Retinal pigment epithelial cell (primary cell): Measurements from ENCODE around the gene SEC61A2.

Experiments
- DNase-seq: peaks from one replicate; pipeline ENCODE4 v3.0.0-alpha.2; 2010; ENCODE audit warnings: low read depth
- H3K4me3 ChIP-seq: 2 replicates; pipeline ENCODE4 v1.5.1; 2011; ENCODE audit warnings: mild to moderate bottlenecking, low read length, control low read depth, moderate library complexity
- CTCF ChIP-seq: conservative IDR thresholded peaks from 2 replicates; pipeline ENCODE4 v1.5.1; 2011; ENCODE audit warnings: low read depth, low read length, control low read depth, inconsistent platforms

SEC61A2 gene

GRCh38 chr10:12187321-12187905 lies 57.9 kb downstream of the SEC61A2 start:
- DNase-seq: no peak
- no peak for TF ChIP-seq CTCF
- no peak overlapping the region for H3K4me3 ChIP-seq

GRCh38 chr10:12188656-12189055 lies 59.2 kb downstream of the SEC61A2 start:
- no peak for DNase-seq
- TF ChIP-seq CTCF: no peak
- H3K4me3 ChIP-seq: no peak overlapping the region

- TF ChIP-seq CTCF: no peak
Measured at GRCh38 chr10:12189426-12189825, 59.9 kb downstream of the SEC61A2 start.

GRCh38 chr10:12191715-12192114 lies 62.2 kb downstream of the SEC61A2 start:
- DNase-seq: no peak
- no peak overlapping the region for H3K4me3 ChIP-seq
- no peak for TF ChIP-seq CTCF

More at GRCh38 chr10:12189426-12189825, 59.9 kb downstream of the SEC61A2 start:
- H3K4me3 ChIP-seq: no peak overlapping the region
- DNase-seq: no peak

- no peak overlapping the region for H3K4me3 ChIP-seq
- no peak for DNase-seq
- no peak for TF ChIP-seq CTCF
Measured at GRCh38 chr10:12193193-12193592, 63.7 kb downstream of the SEC61A2 start.

GRCh38 chr10:12194752-12195271 lies 65.3 kb downstream of the SEC61A2 start:
- no peak for DNase-seq
- no peak for TF ChIP-seq CTCF
- H3K4me3 ChIP-seq: peak overlapping the region; percentile 98

GRCh38 chr10:12195281-12195602 lies 65.8 kb downstream of the SEC61A2 start:
- TF ChIP-seq CTCF: no peak
- DNase-seq: no peak
- peak overlapping the region; percentile 98 for H3K4me3 ChIP-seq
